Forelimb muscle (tissue), 1 donor: Measurements from ENCODE around the gene FAN1. TPM values are rescaled to one million over a fixed set of nuclear protein-coding genes. Genes with fewer than 3 reads are reported as not detected.

Source experiments
- DNase-seq: peaks from one replicate; pipeline ENCODE4 v3.0.0-alpha.2; 2013; ENCODE audit warnings: low read depth
- polyA plus RNA-seq: library from polyadenylated mRNA; unstranded; fragments of 120-200 nt; gene quantifications from one replicate; pipeline ENCODE4 v1.2.1, GENCODE V29; 2013; ENCODE audit not compliant: insufficient read length

The FAN1 gene
- polyA plus RNA-seq, 1 donor, result 23.7 TPM

GRCh38 chr15:30956216-30957124 lies 52.8 kb downstream of the FAN1 start:
- DNase-seq, result no peak

- DNase-seq, result no peak
Measured at GRCh38 chr15:30958219-30958618, 54.5 kb downstream of the FAN1 start.

- no peak for DNase-seq
Measured at GRCh38 chr15:30962079-30962478, 58.4 kb downstream of the FAN1 start.

- no peak for DNase-seq
Measured at GRCh38 chr15:30962659-30963058, 58.9 kb downstream of the FAN1 start.

GRCh38 chr15:30963681-30964080 lies 60.0 kb downstream of the FAN1 start:
- no peak for DNase-seq

GRCh38 chr15:30969724-30970123 lies 66.0 kb downstream of the FAN1 start:
- DNase-seq, result no peak

GRCh38 chr15:30973379-30973778 lies 69.7 kb downstream of the FAN1 start:
- no peak for DNase-seq

- DNase-seq, result no peak
Measured at GRCh38 chr15:30974112-30974511, 70.4 kb downstream of the FAN1 start.

GRCh38 chr15:30978328-30978727 lies 74.6 kb downstream of the FAN1 start:
- DNase-seq, result no peak

- DNase-seq, result no peak
Measured at GRCh38 chr15:30979457-30979856, 75.7 kb downstream of the FAN1 start.

GRCh38 chr15:30984118-30984517 lies 80.4 kb downstream of the FAN1 start:
- DNase-seq, result no peak

- no peak for DNase-seq
Measured at GRCh38 chr15:30984542-30984941, 80.8 kb downstream of the FAN1 start.

- no peak for DNase-seq
Measured at GRCh38 chr15:30985081-30985531, 81.4 kb downstream of the FAN1 start.

- no peak for DNase-seq
Measured at GRCh38 chr15:30990036-30990435, 86.3 kb downstream of the FAN1 start.

- DNase-seq, result no peak
Measured at GRCh38 chr15:30990446-30991254, 86.9 kb downstream of the FAN1 start.

GRCh38 chr15:30991255-30992235 lies 87.8 kb downstream of the FAN1 start, which contains the start of gene MTMR10:
MTMR10 (minus strand) TSS chr15:30991628; CDS start chr15:30991506, 122 bp downstream.
- no peak for DNase-seq

- no peak for DNase-seq
Measured at GRCh38 chr15:30992249-30992864, 88.6 kb downstream of the FAN1 start.
